Endothelial cell of umbilical vein (primary cell): ENCODE data around the gene LRP11. TPM values are rescaled to one million over a fixed set of nuclear protein-coding genes. Genes with fewer than 3 reads are reported as not detected.

ENCODE experiments used
- BruUV-seq: library from RNA; stranded (reverse); fragments of 400-500 nt; replicated peaks from 2 replicates; lab custom pipeline; 2021; lab: Mats Ljungman, UMichigan
- CTCF ChIA-PET: fragments of 300-600, 350-600 bp; sonication (Branson Sonifier 250); formaldehyde crosslinking; loops from one replicate; lab custom pipeline; 2021; ENCODE audit warnings: antibody characterized with exemption, inconsistent platforms; lab: Charles Lee
- POLR2A ChIA-PET: fragments of 300-600, 350-600 bp; sonication (Branson Sonifier 250); formaldehyde crosslinking; loops from one replicate; lab custom pipeline; 2021; ENCODE audit warnings: antibody characterized with exemption, inconsistent platforms; lab: Charles Lee
- DNase-seq: peaks from one replicate; pipeline ENCODE4 v3.0.0-alpha.2; 2011; ENCODE audit warnings: low read depth, low spot score
- FAIRE-seq: peaks from 2 replicates; lab custom pipeline; 2011; peaks lifted over from hg19 to GRCh38; lab: Jason Lieb, UNC
- H2AFZ ChIP-seq: 2 replicates; pipeline ENCODE4 v1.6.0; 2012; ENCODE audit warnings: low read depth, low read length, control low read depth, inconsistent platforms
- H3K27ac ChIP-seq: 2 replicates; pipeline ENCODE4 v1.5.1; 2011; ENCODE audit warnings: low read depth, mild to moderate bottlenecking, control low read depth, low read length, moderate library complexity; ENCODE audit not compliant: insufficient read depth
- H3K27me3 ChIP-seq, 2 experiments: 2 replicates each; pipeline versions ENCODE4 v1.6.0 to v1.6.1; 2011; ENCODE audit warnings: low read length in 2 of 2, mixed read lengths in 1 of 2; ENCODE audit not compliant: control insufficient read depth in 2 of 2, insufficient read depth in 2 of 2
- H3K36me3 ChIP-seq, 2 experiments: 2 replicates in 1 of 2; 3 replicates in 1 of 2; pipeline ENCODE4 v1.5.1; 2011; ENCODE audit warnings: low read length in 2 of 2, mild to moderate bottlenecking in 1 of 2, moderate library complexity in 1 of 2; ENCODE audit not compliant: control insufficient read depth in 2 of 2, insufficient read depth in 2 of 2; ENCODE audit errors: extremely low read depth in 1 of 2
- H3K4me1 ChIP-seq: 3 replicates; pipeline ENCODE4 v1.5.1; 2011; ENCODE audit warnings: mild to moderate bottlenecking, low read length; ENCODE audit not compliant: control insufficient read depth, insufficient read depth; ENCODE audit errors: extremely low read depth
- H3K4me2 ChIP-seq: 2 replicates; pipeline ENCODE4 v1.6.1; 2011; ENCODE audit warnings: low read length, control low read depth, mixed read lengths; ENCODE audit not compliant: insufficient read depth
- H3K4me3 ChIP-seq, 3 experiments: fragments of 200-600 bp in 1 of 3; sonication (generic), shearing (Covaris generic) in 1 of 3; replicated peaks in 1 of 3; 2 replicates each; pipeline ENCODE4 v1.5.1; 2011 to 2016; ENCODE audit warnings: control low read depth in 3 of 3, low read length in 3 of 3, mild to moderate bottlenecking in 2 of 3, inconsistent platforms in 1 of 3, low read depth in 1 of 3, moderate library complexity in 1 of 3; ENCODE audit not compliant: insufficient read depth in 1 of 3
- H3K79me2 ChIP-seq: 2 replicates; pipeline ENCODE4 v1.6.0; 2012; ENCODE audit warnings: low read length, inconsistent platforms; ENCODE audit not compliant: control insufficient read depth, insufficient read depth
- H3K9ac ChIP-seq: replicated peaks from 2 replicates; pipeline ENCODE3; 2011; ENCODE audit warnings: low read length, control low read depth; ENCODE audit not compliant: insufficient read depth; ENCODE audit errors: extremely low read depth
- H3K9me1 ChIP-seq: replicated peaks from 3 replicates; pipeline ENCODE4 v1.6.0; 2011; ENCODE audit warnings: mild to moderate bottlenecking, low read length; ENCODE audit not compliant: control insufficient read depth, insufficient read depth; ENCODE audit errors: extremely low read depth
- H3K9me3 ChIP-seq: replicated peaks from 2 replicates; pipeline ENCODE4 v1.5.1; 2012; ENCODE audit warnings: low read length, inconsistent platforms; ENCODE audit not compliant: control insufficient read depth, insufficient read depth
- H4K20me1 ChIP-seq: replicated peaks from 2 replicates; pipeline ENCODE3; 2011; ENCODE audit warnings: mild to moderate bottlenecking, low read length; ENCODE audit not compliant: control insufficient read depth, insufficient read depth; ENCODE audit errors: extremely low read depth
- EZH2 ChIP-seq: IDR thresholded peaks from 2 replicates; pipeline ENCODE4 v1.6.1; 2012; ENCODE audit warnings: borderline replicate concordance, low read depth, mild to moderate bottlenecking, moderate library complexity, low read length, inconsistent platforms; ENCODE audit not compliant: severe bottlenecking
- FOS ChIP-seq: IDR thresholded peaks from 2 replicates; pipeline ENCODE4 v1.6.1; 2011; ENCODE audit warnings: mild to moderate bottlenecking, low read length, moderate library complexity, borderline replicate concordance; ENCODE audit not compliant: insufficient read depth
- GATA2 ChIP-seq: IDR thresholded peaks from 2 replicates; pipeline ENCODE4 v1.7.0; 2011; ENCODE audit warnings: low read depth, mild to moderate bottlenecking, moderate library complexity, mixed read lengths, low read length; ENCODE audit not compliant: insufficient read length, insufficient read depth
- JUN ChIP-seq: IDR thresholded peaks from 2 replicates; pipeline ENCODE4 v1.6.1; 2011; ENCODE audit warnings: borderline replicate concordance, low read depth; ENCODE audit not compliant: insufficient read length, insufficient read depth
- MYC ChIP-seq: IDR thresholded peaks from one replicate; pipeline ENCODE4 v1.6.1; 2011; ENCODE audit warnings: mild to moderate bottlenecking, low read depth, low read length
- POLR2A ChIP-seq: IDR thresholded peaks from 2 replicates; pipeline ENCODE4 v1.6.1; 2012; ENCODE audit warnings: low read depth, mild to moderate bottlenecking, control low read depth, low read length
- POLR2AphosphoS5 ChIP-seq: IDR thresholded peaks from 2 replicates; pipeline ENCODE4 v1.6.1; 2012; ENCODE audit warnings: low read depth, mild to moderate bottlenecking, control low read depth, low read length, moderate library complexity; ENCODE audit not compliant: insufficient read depth
- dilution Hi-C: fragments of 300-500 bp; cut with MboI; formaldehyde crosslinking; loops from one replicate; pipeline ENCODE4 v1.15.0; 2019; ENCODE audit warnings: low sequenced_read_pairs; ENCODE audit not compliant: extremely low pct_ligation_motif_present
- intact Hi-C: fragments of 100-400 bp; cut with micrococcal nuclease; formaldehyde crosslinking; loops from one replicate; pipeline ENCODE4 v1.10.0; 2022
- polyA plus RNA-seq, 4 experiments: library from polyadenylated mRNA; depleted of rRNA in 3 of 4; stranded (reverse) in 3 of 4; unstranded in 1 of 4; fragments of >200 nt; gene quantifications; 2 replicates each; pipeline versions ENCODE4 v1.2.1 to v1.2.3, GENCODE V29; 2011 to 2012; ENCODE audit warnings: missing spikeins in 1 of 4
- total RNA-seq: library from RNA; stranded (reverse); gene quantifications from 2 replicates; pipeline ENCODE4 v1.2.3, GENCODE V29; 2021
- TF ChIP-seq, protein P1 (sequence below): IDR thresholded peaks from 2 replicates; pipeline ENCODE4 v1.6.1; 2011; ENCODE audit not compliant: insufficient read depth, insufficient read length

Gene LRP11
- total and polyA plus RNA-seq, 2 donors (not counting 3 experiments of a cell fraction or from before 2014, with no cell fraction given) = 23.1 to 59.1 TPM

DNA sequence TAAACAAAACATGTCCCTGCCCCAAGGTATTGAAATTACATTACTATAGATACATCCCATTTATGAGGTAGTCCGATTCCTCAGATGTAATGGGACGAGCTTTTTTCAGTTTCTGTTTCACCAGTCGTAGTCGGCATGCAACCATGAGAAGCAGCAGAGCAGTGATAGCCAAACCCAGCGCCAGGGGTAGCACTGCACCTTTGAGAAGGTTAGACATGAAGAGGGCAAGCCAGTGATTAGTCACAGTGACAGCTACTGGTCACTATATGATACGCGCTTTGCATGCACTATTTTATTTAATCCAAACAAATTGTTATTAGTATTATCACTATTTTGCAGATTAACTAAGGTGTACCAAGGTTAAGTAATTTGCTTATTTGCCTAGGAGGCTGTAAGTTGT lies 43.7 kb downstream of the LRP11 start:
- BruUV-seq = no TSS peak
- H3K27me3 ChIP-seq = no peaks in the 10 kb centered on the region
- FAIRE-seq (no peak), DNase-seq (no peak)
- dilution Hi-C loops = no loop called here
- H3K79me2 ChIP-seq = no peaks in the 10 kb centered on the region
- peaks cover 0 to 1% of the 10 kb centered on the region in 2 experiments for H3K36me3 ChIP-seq
- no peaks in the 10 kb centered on the region for H3K9me3 ChIP-seq
- intact Hi-C loops = no loop called here
- POLR2A ChIA-PET = interaction anchor here (0.6 kb wide), 1 partner anchor 102 kb away, joined by 4 read pairs; no protein-coding TSS in a partner anchor
- no peak overlapping the region for H3K4me3 ChIP-seq
- no peak overlapping the region for H3K4me2 ChIP-seq
- no peak overlapping the region for H3K9ac ChIP-seq
- no peaks in the 10 kb centered on the region for H3K4me1 ChIP-seq
- TF ChIP-seq EZH2 (no peak), GATA2 (no peak), JUN (no peak), POLR2A (no peak), POLR2AphosphoS5 (no peak), MYC (no peak), FOS (no peak)
- TF ChIP-seq, protein P1, sequence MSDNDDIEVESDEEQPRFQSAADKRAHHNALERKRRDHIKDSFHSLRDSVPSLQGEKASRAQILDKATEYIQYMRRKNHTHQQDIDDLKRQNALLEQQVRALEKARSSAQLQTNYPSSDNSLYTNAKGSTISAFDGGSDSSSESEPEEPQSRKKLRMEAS = no peak
- no peaks in the 10 kb centered on the region for H4K20me1 ChIP-seq
- H3K9me1 ChIP-seq = no peaks in the 10 kb centered on the region
- no peak overlapping the region for H3K27ac ChIP-seq
- no peak overlapping the region for H2AFZ ChIP-seq
- CTCF ChIA-PET = interaction anchor here (1.2 kb wide), 2 partner anchors 11 to 65 kb away, joined by 3 read pairs; no protein-coding TSS in a partner anchor

DNA sequence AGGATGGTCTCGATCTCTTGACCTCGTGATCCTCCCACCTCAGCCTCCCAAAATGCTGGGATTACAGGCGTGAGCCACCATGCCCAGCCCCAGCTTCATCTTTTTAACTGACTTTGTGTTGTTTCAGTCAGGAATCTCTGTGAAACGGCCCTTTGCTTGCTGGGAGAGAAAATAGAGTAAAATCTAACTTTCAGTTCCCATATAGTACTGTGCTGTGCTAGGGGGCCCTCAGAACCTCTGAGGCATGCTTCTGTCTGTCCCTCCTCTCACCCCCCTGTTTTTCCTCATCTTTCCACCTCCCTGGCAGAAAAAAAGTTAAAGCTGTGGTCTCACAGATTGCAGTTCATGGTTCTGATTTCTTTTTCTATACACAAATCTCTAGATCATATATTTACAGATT lies 48.4 kb downstream of the LRP11 start:
- Histone ChIP-seq H3K36me3 (peaks cover 2 to 3% of the 10 kb centered on the region in 2 experiments), H3K27me3 (no peaks in the 10 kb centered on the region), H3K4me1 (no peaks in the 10 kb centered on the region), H3K9ac (no peak overlapping the region), H3K9me1 (no peaks in the 10 kb centered on the region), H2AFZ (no peak overlapping the region), H3K4me3 (no peak overlapping the region), H3K4me2 (no peak overlapping the region), H4K20me1 (no peaks in the 10 kb centered on the region), H3K79me2 (no peaks in the 10 kb centered on the region), H3K27ac (no peak overlapping the region), H3K9me3 (no peaks in the 10 kb centered on the region)
- FAIRE-seq (no peak), DNase-seq (no peak)
- CTCF ChIA-PET = no interaction called here
- dilution Hi-C loops = no loop called here
- no TSS peak for BruUV-seq
- TF ChIP-seq POLR2A = no peak
- no peak for TF ChIP-seq JUN
- no peak for TF ChIP-seq MYC
- TF ChIP-seq GATA2 = no peak
- no peak for TF ChIP-seq POLR2AphosphoS5
- intact Hi-C loops = no loop called here
- POLR2A ChIA-PET = no interaction called here
